GM18505 (cell line): ENCODE results near the gene ICAM4.

ENCODE experiments used
- ATAC-seq: cut with Tn5 transposase; IDR thresholded peaks from one replicate; pipeline ENCODE4 v1.9.1; 2021; ENCODE audit not compliant: unreplicated experiment
- POLR2A ChIP-seq: IDR thresholded peaks from 4 replicates; pipeline ENCODE4 v1.6.1; 2011; ENCODE audit warnings: borderline replicate concordance; ENCODE audit not compliant: insufficient read depth, insufficient read length; ENCODE audit errors: extremely low read depth

ICAM4 gene

GRCh38 chr19:10256970-10257615 is 29.7 kb upstream of the ICAM4 start:
- no peak for TF ChIP-seq POLR2A
- ATAC-seq = no peak

- ATAC-seq = no peak
Measured at GRCh38 chr19:10258080-10258710, 28.6 kb upstream of the ICAM4 start.

GRCh38 chr19:10259162-10259905 is 27.4 kb upstream of the ICAM4 start:
- ATAC-seq = no peak
- TF ChIP-seq POLR2A = no peak

More at GRCh38 chr19:10258080-10258710, 28.6 kb upstream of the ICAM4 start:
- no peak for TF ChIP-seq POLR2A

GRCh38 chr19:10260141-10260584 is 26.6 kb upstream of the ICAM4 start:
- ATAC-seq = no peak
- no peak for TF ChIP-seq POLR2A

GRCh38 chr19:10262771-10263170 is 24.0 kb upstream of the ICAM4 start:
- TF ChIP-seq POLR2A = no peak
- no peak for ATAC-seq

- no peak for TF ChIP-seq POLR2A
- no peak for ATAC-seq
Measured at GRCh38 chr19:10266706-10267105, 20.0 kb upstream of the ICAM4 start.

GRCh38 chr19:10268071-10268470 is 18.7 kb upstream of the ICAM4 start:
- no peak for ATAC-seq
- no peak for TF ChIP-seq POLR2A

GRCh38 chr19:10269333-10270179 is 17.2 kb upstream of the ICAM4 start:
- no peak for TF ChIP-seq POLR2A
- peak; percentile 36 for ATAC-seq

- peak; percentile 46 for ATAC-seq
- no peak for TF ChIP-seq POLR2A
Measured at GRCh38 chr19:10270180-10270615, 16.6 kb upstream of the ICAM4 start.

GRCh38 chr19:10270616-10271394 is 15.9 kb upstream of the ICAM4 start, which contains the start of gene ICAM1:
Gene ICAM1, plus strand, starts transcription at chr19:10271120. Its CDS starts 40 bp downstream, at chr19:10271160.
- peak; percentile 99 for TF ChIP-seq POLR2A
- ATAC-seq = peak; percentile 42

- peak; percentile 18 for ATAC-seq
- TF ChIP-seq POLR2A = no peak
Measured at GRCh38 chr19:10271543-10272086, 15.1 kb upstream of the ICAM4 start.

- TF ChIP-seq POLR2A = peak; percentile 9
- no peak for ATAC-seq
Measured at GRCh38 chr19:10274589-10274988, 12.2 kb upstream of the ICAM4 start.
